ENCODE measurements around the gene ACTRT2.

ACTRT2 gene

DNA sequence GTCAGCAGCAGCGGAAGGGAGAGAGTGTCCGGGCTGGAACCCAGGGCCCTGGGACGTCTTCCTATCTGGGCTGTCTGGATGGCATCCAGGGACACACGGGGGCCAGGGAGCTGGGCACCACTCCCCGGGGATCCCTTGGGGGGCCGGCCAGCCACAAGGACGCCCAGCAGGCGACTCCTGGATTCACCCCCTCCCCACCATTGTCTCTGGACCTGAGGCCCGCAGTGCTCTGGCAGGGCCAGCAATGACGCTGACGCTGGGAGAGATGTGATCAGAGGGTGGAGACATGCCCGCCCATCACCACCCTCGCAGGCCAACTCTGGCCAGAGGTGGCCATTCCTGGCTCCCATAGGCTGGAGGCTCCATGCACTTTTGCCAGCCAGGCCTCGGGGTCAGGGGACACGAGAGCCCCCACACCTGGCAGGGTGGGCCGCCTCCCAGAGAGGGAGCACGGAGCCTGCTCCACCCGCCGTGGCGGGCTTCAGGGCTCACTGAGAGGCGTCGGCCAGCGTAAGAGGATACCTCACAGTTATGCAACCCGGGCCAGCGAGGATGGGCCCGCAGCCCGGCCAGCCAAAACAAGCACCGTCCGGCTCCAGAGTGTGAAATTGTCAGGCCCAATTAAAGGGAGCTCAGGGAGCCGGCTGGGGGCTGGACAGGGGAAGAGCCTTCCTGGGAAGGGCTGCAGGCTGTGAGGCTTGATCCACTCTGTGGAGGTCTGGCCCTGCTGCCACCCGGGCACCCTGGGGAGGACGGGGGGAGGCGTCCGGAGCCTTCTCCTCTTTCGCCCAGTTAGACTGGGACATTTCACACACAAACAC, 10.3 kb downstream of the ACTRT2 start:
- no peak for DNase-seq (ENCODE audit: low read depth in 2 of 3, low spot score in 1 of 3)

DNA sequence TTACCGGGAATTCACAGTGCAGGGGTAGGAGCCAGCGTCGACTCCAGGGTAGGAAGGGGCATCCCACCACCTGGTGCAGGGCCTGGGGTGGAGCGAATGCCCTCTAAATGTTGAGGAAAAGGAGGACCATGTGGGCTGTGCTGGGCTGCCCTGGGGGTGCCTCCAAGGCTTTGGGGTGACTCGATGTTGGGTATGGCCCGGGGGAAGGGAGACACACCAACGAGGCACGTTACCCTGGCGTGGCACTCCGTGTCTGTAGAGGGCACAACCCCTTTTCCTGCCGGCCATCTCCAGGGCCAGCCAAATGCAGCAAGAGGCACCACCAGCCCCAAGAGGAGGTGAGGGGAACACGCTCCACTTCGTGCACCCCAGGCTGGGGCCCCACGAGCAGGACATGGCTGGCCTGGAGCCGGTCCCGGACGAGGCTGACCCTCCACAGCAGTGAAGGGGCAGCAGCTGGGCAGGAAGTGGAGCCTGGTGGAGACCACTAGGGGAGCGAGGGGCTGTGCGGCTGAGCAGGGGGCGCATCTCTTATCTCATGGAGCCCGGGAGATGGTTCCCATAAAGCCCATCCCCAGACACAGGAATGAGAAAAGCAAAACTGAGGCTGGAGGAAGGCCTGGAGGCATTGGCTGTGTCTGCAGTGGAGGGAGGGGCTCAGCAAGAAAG, 11.2 kb downstream of the ACTRT2 start:
- DNase-seq (ENCODE audit: low read depth in 2 of 3, low spot score in 1 of 3) = no peak

DNA sequence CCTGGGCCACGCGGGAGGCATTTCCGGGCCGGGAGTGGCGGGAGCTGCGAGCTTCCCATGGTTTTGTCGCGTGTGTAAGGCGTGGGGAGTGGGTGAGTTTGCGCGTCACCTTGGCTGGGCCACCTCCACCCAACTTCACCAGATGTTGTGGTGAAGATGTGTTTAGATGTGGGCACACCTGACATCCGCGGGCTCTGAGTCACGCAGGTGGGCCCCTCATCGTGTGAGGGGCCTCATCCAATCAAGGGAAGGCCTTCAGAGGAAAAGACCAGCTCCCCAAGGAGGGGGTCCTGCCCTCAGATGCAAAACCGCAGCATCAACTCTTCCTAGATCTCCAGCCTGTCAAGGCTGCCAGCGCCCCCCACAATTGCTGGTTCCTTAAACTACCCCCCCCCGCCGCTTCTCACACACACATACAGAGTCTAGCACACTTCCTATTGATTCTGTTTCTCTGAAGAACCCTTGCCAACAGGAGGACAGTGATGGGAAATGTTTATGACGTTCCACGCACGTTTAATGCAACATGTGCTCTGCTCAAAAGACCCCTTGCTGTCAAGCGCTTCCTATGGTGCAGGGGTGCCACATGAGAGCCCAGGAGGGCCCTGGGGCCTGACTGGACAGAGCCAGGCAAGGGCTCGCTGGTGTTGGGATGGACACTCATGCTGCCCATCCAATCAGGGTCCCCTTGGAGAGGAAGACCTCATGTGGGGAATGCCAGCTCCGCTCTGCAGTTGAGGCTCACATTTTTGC, 11.9 kb downstream of the ACTRT2 start:
- DNase-seq (ENCODE audit: low read depth in 2 of 3, low spot score in 1 of 3) = no peak

DNA sequence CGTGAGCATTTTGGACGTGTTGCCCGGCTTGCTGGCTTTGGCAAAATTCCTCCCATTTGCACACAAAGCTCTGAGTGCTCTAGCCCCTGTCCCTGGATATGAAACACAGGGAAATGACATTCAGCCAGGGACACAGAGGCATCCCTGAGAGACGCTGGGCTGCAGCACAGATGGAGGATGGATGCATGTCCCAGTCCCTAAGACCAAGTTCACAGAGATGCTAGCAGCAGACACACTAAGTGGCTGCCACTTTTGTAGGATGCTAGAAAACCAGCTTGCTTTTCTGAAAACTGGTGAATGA, 12.5 kb downstream of the ACTRT2 start:
- no peak for DNase-seq (ENCODE audit: low read depth in 2 of 3, low spot score in 1 of 3)

DNA sequence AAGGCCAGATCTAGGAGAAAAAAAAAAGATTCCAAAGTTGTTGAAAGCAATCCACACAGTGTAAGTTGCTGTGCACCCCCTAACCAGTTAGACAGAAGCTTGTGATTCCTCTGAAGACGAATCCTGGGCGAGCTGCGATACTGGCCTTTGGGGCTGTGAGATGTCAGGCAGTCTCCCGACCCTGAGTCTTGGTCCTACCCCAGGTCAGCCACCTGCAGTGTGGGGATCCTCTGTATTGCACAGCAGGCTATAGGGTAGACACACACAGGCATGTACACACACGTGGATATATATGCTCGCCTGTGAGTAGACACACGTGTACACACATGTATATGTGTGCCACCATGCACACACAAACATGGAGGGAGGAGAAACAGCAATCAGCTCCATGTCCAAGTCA, 12.9 kb downstream of the ACTRT2 start:
- DNase-seq (ENCODE audit: low read depth in 2 of 3, low spot score in 1 of 3) = no peak

DNA sequence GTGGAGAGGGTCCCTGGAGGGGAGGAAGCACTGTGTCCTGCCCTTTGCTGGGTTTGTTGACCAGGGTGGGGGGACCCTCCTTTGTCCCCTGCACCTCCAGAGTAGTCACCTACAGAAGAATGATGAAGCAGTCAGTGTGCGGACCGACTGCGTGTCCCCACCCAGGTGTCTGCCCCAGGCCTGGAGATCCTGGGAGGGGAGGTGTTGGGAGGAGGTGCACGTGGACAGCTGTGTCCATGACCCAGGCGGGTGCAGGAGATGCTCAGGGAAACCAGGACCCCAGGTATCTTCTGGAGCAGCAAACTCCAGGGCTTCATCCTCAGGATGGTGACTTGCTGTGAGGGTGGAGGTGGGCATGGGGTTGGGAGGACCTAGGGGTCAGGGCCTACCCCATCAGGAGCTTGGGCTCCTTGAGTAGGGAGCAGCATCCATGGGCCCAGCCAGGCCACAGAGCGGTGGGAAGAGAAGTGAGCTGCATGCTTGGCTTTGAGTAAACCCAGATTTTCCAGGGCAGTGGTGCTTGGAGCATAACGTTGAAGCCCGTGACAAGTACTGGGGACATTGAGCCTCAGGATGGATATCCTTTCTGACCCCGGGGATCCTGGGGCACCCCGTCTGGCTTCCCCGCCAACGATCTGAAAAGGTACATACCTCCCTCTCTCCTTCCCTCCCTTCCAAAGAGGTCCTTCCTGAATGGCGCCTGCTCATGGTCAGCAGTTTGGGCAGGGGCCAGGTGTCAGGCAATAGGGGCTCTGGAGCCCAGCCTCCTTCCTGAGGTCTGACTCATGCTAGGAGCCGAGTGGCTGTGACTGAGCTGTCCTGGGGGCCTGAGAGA, 13.7 kb downstream of the ACTRT2 start:
- no peak for DNase-seq (ENCODE audit: low read depth in 2 of 3, low spot score in 1 of 3)

DNA sequence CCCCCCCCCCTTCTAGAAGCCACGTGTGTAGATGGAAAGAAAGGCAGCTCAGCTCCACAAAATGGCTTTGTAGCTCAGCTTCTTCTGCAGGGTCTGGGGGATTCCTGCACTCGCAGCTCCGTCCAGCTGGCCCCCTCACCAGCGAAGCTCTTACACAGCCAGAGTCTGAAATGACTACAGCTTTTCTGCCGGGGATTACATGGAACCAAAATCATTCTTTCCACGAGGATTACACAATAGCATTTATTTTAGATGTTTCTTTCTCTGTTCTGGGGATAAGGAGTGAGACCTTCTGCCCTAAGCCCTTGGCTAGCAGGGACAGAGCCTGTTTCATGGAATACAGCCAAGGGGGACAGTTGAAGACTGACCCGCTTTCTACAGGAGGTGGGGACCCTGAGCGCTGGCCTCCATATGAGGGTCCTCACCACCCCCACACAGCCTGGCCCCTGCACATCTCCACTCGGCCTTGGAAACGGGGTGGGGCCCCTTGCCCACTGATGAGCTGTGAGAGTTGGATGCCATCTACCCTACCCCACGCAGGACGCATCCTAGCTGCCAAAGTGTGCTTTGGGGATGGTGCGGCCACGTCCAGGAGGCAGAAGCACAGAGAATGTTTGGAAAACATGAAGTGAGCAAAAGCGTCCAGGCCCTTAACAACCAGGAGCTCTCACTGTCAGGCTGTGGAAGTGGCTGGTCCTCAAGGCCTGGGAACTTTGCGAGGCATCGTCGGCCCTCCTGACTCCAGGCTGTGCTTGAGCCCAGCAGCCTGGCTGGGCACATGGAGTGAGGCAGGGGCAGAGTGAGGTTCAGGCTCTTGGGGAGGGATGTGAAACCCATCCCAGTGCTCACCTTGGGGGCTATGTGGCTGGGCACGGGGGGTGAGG, 14.5 kb downstream of the ACTRT2 start:
- DNase-seq (ENCODE audit: low read depth in 2 of 3, low spot score in 1 of 3) = no peak

DNA sequence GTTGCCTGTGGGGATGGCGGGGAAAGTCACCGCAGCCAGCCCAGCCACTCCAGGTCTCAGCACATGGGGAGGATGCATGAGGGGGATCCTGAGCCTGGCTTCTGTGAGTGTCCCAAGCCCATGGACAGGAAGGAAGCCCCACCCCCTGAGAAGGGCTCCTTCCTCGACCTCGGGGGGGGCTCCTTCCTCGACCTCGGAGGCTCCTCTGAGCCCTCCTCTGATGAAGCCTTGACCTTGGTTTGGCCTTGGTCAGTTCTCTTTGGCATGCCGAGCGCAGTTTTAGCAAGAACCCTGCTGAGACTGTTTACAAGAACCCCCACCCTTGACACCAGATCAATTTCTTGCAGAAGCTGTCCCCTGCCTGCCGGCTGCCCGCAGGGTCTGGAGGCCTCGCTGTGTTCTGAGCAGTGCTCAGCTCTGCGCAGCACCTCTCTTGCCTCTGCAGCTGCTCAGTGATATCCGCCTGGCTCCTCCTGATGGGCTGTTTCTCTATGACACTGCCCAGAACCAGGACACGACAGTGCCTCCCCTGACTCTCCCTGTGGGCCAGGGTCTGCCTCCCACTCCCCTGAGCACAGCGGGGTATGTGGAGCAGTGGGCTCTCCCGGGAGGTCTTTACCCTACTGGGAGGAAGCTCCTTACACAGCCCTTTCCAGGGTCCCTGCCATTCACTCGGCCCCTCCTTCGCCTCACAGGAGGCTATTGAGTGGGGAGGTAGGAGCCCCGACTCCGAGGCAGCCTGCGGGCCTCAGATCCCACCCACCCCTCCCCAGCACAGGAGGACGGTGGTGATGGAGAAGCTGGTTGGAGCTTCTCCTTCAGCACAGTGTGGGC, 15.4 kb downstream of the ACTRT2 start:
- DNase-seq (ENCODE audit: low read depth in 2 of 3, low spot score in 1 of 3) = no peak

DNA sequence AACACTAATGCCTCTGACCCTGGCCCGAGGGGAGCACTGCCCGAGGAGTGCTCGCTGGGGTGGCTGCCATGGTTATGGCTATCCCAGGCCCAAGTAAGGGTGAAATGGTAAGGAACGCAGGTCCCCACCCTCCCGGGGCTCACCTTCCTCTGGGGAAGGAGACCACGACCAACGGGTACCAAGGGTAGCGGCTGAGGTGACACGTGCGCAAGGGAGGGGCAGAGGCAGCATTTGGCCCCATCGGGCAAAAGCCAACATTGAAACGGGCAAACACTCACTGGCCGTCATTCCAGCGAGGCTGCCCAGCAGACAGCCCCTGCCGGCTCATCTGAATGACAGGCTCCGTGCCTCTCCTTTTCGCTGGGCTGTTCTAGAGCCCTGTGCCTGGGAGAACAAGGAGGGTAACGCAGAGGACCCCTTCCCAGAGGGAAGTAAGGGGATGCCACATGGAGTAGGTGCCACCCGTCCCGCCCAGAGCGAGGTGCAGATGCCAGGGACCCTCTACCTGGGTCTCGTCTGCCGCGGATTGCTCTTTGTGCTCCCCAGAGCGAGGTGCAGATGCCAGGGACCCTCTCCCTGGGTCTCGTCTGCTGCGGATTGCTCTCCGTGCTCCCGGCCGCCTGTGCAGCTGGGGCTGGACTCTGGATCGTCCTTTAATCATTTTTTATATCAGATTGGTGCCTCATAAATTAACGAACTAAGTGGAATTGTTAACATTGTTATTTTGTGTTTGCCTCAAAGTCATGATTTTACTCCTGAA, 16.2 kb downstream of the ACTRT2 start:
- no peak for DNase-seq (ENCODE audit: low read depth in 2 of 3, low spot score in 1 of 3)

DNA sequence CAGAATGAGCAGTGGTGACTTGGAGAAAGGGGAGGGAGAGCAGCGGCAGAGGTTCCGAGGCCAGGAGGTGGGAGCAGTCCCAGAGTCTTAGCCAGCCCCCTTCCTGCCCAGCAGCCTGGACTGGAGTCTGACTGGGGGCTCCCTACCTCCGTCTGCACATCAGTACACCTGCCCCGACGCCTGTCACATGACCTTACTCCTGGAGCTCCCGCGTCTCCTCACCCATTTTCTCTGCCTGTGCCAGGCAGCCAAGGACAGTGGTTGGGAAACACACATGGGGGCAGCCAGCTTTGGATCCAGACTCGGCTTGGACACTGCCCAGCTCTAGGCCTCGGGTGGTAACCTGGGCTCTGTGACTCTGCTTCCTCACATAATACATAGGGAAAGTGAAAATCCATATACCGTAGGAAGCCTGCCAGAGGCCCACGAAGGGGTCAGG, 16.9 kb downstream of the ACTRT2 start:
- DNase-seq (ENCODE audit: low read depth in 2 of 3, low spot score in 1 of 3) = no peak

DNA sequence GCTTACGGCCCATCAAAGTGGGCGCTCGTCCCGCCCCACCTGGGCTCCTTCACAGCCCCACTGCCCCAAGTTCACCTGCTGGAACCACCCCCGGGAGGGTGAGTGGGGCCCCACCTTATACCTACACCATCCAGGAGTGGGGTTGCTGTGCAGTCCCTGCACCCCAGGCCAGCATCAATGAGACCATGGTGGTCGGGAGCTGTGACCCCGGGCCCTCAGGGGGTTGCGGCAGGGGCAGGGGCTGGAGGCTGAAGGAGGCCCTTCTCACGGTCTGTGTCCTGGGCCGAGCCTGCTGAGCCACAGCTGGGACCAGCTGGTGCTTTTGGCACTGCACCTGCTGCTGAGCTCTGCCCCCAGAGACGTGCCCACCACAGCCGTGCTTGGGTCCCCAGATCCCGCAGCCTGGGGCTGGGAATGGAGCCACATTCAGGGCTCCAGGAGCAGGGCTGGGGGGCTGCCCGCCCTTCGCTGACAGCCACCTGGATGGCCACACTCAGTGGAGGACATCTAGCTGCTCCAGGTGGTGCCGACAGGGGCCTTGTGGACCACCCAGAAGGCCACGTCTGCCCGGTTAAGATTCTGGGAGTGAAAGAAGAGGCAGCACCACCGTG, 17.4 kb downstream of the ACTRT2 start:
- DNase-seq (ENCODE audit: low read depth in 2 of 3, low spot score in 1 of 3) = no peak

DNA sequence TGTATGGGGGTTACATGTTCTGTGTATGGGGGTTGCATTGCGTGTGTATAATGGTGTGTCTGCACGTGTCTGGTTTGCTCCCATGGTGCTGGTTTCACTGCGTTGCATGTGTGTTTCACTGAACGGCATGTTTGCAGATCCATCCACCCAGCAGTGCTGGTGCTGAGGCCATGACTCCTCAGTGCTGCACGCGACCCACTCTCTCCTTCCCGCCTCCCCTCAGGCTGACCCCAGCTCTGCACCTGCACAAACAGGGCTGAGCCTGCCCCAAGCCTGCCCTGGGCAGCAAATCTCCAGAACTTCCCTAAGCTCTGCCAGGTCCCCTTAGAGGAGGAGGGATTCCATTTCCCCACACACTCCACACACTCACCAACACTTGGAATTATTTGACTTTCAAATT, 18.7 kb downstream of the ACTRT2 start:
- DNase-seq (ENCODE audit: low read depth in 2 of 3, low spot score in 1 of 3) = no peak

DNA sequence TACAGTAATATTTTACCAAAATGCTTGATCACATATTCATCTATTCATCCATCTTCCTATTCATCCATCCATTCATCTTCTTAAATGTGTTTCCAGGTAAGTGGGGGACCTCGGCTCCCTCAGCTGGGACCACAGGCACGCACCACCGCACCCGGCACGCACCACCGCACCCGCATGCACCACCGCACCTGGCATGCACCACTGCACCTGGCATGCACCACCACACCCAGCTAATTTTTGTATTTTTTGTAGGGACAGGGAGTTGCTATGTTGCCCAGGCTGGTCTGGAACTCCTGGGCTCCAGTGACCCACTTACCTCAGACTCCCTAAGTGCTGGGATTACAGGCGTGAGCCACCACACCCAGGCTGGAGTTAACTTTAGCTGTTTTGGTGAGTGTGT, 21.2 kb downstream of the ACTRT2 start:
- DNase-seq (ENCODE audit: low read depth in 2 of 3, low spot score in 1 of 3) = no peak

DNA sequence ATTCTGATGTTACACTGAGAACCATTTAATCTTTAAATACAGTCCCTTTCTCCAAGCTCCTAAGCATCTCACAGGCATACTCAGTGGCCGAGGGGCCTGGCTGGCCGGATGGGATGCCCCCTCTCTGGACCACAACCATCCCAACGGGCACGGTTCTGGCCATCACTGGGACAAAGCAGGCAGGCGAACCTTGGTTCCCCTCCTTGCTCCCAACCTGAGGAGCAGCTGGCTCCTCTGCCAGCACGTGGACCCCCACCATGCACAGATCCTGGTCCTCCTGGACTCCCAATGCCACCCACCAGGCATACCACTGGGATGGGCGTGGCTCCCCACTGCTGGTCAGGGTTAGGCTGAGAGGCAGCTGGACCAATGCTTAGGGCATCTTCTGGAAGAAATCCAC, 27.9 kb downstream of the ACTRT2 start:
- DNase-seq (ENCODE audit: low read depth in 2 of 3, low spot score in 1 of 3) = no peak

DNA sequence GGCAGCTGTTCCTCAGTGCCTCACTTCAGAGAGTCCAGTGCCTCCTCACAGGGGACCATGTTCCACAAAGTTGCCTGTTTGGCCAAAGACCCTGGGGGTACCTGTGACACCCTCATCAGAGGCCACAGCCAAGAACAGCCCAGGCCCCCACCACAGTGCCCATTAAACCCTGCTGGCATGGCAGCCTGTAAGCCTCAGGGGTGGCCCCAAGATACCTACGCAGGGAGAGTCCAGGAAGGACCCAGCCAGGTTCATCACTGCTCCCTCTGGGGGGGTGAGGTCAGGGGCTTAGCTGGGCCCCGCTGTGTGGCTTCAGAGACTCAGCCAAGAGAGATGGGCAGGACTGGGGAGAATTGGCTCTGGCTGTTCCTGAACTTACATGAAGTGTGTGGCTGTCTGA, 28.6 kb downstream of the ACTRT2 start:
- DNase-seq (ENCODE audit: low read depth in 2 of 3, low spot score in 1 of 3) = no peak

DNA sequence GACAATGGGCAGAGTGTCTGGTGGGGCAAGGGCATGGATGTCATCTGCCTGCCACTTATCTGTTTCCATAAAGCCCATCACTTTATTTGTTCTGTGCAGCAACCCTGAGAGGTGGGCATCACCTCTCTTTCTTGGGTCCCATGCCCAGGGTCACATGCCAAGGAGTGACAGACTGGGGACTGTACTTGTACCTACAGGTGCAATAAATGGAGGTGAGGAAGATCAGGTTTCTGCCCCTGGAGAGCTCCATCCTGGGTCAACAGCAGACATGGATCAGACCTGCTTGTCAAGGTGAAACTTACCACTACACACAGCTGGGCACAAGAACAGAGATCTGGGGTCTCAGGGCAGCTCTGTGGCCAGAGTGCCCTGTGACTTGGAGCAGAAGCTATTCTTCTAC, 29.3 kb downstream of the ACTRT2 start:
- no peak for DNase-seq (ENCODE audit: low read depth in 2 of 3, low spot score in 1 of 3)

DNA sequence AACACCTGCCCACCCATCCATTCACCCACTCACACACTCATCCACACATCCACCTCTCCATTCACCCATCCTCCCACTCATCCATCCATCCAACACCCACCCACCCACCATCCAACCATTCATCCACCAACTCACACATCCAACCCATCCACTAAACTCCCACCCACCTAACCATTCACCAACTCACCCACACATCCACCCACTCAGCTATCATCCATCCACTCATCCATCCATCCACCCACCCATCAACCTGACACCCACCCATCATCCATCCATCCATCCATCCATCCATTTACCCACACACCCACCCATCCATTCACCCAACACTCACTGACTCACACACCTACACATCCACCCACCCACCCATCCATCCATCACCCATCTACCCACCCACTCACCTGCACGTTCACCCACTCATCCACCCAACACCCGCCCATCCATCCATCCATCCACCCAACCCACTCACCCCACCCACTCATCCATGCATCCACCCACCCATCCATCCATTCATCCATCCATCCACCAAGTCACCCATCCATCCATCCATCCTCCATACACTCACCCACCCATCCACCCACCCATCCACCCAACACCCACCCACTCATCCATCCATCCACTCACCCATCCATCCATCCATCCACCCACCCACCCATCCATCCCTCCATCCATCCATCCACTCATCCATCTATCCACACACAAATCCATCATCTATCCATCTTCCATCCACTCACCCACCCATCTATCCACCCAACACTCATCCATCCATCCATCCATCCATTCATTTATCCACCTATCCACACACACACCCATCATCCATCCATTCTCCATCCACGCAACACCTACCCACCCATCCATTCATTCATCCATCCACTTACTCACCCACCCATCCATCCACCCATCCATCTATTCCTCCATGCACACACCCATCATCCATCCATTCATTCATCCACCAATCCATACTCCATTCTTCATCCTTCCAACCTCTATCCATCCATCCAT, 30.3 kb downstream of the ACTRT2 start:
- DNase-seq (ENCODE audit: low read depth in 2 of 3, low spot score in 1 of 3) = no peak
